KG1 (cell line): ENCODE results near the gene TOMM34.

Experiments used
- DNase-seq: peaks from one replicate; lab custom pipeline; 2025; lab: John Stamatoyannopoulos, UW

The TOMM34 gene

GRCh38 chr20:44962483-44962882 is 2.3 kb upstream of the TOMM34 start:
- no peak for DNase-seq

GRCh38 chr20:44961870-44962267 is 1.7 kb upstream of the TOMM34 start:
- no peak for DNase-seq

DNA sequence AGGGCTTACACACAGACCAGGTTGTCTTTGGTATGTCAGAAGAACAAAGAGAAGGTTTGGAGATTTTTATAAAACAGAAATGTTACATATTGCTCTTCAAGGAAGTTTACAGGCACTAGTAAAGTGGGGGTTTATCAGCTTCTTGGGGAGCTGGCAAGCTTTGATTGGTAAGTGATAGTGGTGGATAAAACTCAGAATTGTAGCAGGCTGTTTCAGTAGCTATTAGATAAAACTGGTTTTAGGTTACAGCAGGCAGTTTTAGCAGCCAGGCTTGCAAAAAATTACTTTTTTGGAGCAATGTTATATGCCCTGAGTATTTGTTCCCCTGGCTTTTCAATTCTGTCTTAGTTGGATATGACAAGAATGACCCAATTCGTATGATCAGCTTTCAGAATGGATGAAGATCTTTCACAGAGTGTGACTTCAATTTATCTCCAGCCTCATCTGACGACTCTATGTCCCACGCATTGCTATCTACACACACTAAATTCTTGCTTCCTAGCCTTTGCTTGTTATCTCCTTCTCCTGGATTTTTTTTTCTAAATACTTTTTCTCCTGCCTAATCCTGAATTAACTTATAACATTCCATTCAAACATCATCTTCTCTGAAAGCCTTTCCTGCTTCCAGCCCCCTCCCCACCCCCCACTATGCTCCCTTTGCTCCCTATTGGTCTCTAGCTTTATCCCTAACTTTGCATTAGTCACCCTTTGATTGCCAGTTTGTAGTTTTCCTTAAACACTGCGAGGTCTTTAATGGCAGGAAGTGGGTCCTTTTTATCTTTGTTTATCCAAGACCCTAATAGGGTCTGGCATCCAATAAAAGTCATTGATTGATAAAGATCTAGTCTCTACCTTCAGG is 1.0 kb upstream of the TOMM34 start:
- no peak for DNase-seq

- no peak for DNase-seq
Observed at GRCh38 chr20:44959638-44960102, 527 bp downstream of the TOMM34 start.

GRCh38 chr20:44959082-44959637 is 1.0 kb downstream of the TOMM34 start:
- no peak for DNase-seq

GRCh38 chr20:44958276-44958675 is 1.9 kb downstream of the TOMM34 start:
- DNase-seq: no peak

DNA sequence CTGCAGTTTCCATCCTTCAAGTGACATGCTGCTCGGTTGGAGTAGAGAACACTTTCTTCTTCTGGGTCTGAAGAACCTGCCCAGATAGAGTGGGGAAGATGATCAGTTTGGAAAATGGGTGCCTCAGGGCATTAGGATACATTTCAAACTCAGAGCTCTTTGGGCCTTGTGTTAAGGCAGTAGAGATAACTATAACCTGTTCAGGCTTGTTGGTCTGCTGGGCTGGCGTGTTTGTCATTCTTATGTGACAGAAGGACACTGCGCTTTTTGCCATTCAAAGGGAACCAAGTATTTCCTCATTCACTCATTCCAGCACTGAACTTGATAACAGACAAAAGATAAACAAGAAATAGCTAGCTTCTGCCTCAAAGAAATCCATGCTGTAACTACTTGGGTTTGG is 3.8 kb downstream of the TOMM34 start:
- no peak for DNase-seq

GRCh38 chr20:44955270-44955669 is 4.9 kb downstream of the TOMM34 start:
- DNase-seq: no peak

DNA sequence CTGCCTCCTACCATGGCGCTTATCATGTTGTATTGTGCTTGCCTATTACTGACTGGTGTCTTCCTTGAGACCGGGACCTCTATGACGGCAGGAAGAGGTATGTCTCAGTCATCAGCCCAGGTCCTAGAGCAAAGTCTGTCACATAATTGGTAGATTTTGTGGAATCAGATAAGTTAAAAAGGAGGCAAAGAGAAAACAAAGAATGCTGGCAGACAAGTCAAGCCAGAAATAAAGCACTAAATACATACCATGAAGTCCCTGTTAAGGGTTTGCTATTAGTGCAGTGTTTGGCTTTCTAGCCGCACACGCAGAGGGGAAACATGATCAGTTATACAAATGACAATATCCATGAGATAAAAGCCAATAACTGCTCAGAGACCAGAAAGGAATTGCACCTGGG is 6.0 kb downstream of the TOMM34 start:
- no peak for DNase-seq

DNA sequence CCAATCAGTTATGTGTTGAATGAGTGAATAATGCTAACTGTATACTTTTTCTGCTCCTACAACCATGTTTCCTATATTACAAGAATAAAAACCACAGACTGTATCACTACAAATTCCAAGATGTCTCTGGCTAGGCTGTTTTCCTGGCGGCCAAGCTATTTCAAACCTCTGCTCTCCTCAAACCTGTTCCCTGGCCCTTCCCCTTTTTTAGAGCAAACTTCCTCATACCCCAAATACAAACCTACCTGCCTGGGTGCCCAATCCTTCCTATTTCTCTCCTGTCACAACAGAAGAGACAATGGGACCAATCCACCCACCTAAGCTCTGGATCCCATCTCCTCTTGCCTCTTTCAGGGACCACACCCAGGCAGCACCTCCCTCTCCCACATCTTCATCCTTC is 7.5 kb downstream of the TOMM34 start:
- DNase-seq: no peak

GRCh38 chr20:44950368-44950767 is 9.8 kb downstream of the TOMM34 start:
- DNase-seq: no peak

DNA sequence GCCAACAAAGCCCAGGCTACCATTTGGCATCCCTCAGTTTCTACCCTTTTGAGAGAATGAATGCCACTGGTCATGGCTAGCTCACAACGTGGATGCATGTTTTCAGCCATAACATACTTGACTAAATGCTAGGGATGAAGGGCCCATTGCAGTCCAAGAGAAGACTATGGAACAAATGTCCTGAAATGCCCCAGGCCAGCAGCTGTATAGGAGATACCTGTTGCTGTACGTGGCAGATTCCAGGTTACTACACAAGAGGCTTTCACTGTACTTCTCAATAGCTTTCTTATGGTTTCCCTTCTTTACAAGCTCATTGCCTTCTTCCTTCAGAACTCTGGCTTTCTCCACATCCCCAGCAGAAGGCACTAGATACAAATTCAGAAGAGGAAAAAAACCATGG is 11.7 kb downstream of the TOMM34 start:
- DNase-seq: no peak

DNA sequence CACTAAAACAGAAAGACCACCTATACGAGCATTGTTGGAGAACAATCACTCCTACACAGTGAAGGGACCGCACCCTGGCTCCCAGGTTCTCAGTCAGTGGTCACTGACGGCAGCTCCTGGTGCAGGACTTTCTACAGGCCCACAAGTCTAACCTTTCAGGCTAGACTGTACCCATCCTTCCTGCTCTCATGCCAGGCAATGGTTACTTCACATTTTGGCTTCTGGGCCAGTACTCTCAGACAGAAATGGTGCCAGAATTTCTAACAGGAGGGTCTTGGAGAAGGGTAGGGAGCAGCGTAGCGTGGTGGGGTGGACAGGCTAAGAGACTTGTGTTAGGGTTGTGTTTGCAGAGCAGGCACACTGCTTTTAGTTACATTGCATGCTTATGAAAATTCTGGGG is 12.1 kb downstream of the TOMM34 start:
- DNase-seq: no peak

DNA sequence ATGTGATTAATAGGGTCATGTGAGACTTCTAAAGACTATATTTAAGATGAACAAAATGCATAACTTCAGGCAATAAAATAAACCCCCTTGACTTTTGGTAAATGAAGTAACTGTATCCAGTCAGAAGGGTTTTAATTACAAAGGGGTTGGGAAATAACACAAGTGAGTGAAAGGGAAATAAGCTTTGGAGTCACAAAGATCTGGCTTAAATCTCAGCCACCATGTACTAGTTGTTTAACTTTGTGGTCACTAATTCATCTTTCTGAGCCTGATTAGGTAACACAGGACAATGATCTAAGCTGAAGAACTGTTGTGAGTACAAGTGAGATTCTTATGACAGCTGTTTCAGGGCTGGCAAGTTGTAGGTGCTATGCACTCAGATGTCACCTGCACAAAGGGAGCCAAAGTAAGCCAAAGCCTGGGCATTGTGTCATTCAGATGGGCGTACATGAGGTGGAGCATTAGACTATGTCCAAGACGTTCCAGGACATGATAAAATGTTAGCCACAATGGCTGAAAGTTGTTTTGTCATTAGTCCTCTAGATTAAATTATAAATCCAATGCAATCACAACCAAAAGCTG is 13.8 kb downstream of the TOMM34 start:
- DNase-seq: no peak

- no peak for DNase-seq
Observed at GRCh38 chr20:44945261-44945660, 14.9 kb downstream of the TOMM34 start.

DNA sequence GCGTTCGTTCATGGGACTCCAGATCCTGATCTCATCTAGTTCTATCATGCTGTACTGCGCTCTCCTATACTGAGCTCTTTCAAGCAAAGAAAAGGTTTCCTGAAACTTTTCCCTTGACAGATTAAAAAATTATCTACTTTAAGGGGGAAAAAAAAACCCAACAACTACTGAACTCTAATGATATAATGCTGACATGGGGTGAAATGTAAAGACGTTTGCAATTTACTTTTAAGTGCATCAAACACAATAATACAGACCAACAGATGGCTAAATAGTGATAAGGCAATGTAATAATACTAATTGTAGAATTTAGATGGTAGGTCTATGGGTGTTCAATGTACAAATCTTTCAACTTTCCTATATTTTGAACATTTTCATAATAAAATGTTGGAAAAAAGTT is 16.4 kb downstream of the TOMM34 start:
- no peak for DNase-seq

DNA sequence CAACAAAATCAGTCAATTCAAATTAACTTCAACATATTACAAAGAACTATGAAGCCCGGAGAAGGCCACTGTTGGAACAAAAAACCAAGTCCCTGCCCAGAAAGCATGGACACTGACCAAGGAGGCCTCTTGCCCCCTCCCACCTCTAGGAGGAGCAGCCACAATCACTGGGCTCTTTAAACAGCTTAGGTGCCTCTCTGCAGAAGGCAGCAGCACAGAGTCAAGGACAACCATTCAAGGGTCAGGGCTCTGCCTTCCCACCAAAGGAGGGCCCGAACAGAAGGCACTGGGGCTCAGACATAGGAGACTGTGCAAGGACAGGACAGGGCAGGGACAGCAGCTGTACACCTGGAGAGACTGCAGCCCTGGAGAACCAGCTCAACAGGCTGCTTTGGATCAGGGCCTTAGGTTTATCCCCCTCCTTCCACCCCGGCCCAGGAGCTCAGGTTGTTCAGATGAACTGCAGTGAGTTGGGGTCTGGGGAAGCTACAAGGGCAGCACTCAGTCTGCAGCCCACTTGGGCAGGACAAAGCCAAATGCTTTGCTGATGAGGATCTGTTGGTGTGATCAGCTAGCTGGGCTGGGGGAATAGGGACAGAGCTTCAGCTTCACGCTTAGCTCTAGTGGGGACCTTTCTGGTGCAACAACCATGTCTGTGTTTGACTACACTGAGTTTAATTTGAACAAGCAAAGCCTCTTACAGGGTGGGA is 17.8 kb downstream of the TOMM34 start:
- no peak for DNase-seq

GRCh38 chr20:44941120-44941691 is 19.0 kb downstream of the TOMM34 start:
- no peak for DNase-seq

DNA sequence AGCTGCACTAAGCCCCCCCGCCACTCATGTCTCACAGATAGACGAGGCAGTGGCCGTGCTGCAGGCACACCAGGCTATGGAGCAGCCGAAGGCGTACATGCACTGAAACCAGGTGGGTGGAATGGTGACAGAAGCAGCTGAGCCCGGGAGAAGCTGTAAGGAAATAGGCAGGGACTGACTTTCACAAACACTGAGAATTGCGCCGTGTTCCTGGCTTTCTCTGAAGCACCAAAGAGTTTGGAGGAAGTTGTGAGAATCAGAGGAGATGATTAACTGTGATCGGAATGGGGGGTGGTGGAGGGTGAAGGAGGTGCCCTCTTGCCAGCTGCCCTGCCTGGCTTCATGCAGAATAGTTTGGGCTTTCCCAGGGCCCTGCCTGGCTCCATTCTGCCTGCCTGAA is 21.6 kb downstream of the TOMM34 start:
- no peak for DNase-seq

GRCh38 chr20:44936510-44936909 is 23.7 kb downstream of the TOMM34 start:
- no peak for DNase-seq

DNA sequence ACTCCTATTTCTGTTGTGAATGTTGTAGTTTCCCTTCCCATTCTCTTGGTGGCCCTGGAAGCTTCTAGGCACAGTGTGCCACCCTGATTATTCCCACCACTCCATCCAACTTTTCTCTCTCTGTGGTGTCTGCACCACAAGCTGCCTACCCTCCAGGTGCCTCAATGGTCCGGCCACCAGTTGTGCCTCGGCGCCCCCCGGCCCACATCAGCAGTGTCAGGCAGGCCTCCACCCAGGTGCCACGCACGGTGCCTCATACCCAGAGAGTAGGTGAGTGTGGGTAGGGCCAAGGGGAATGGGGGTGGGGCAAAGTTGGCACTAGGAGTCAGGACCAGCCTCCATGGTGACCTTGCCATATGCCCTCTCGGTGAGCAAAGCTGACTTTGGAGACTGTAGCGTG is 27.3 kb downstream of the TOMM34 start:
- no peak for DNase-seq

DNA sequence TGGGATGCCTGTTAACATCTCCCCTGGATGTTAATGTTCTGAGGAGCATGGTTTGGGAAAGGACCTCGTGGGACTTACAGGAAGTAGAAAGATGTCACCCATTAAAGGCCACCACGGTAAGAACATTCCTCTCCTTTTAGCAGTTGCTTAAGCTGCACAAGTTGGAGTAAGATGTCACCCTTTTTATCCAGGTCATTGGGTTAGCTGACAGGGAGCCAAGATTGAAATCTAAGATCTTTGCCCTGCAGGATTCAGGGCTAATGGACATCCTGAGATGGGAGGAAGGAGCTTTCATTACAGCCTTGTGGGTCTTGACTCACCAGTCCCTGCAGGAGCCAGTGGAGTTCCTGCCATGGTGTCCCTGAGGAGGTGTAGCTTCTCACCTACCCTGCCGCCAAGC is 28.3 kb downstream of the TOMM34 start:
- DNase-seq: no peak
